ENCODE results near the gene OR4K5.

GRCh38 chr14:19902409-19902808 is 18.0 kb upstream of the OR4K5 start:
- TF ChIP-seq CTCF (IDR thresholded peaks at IDR 0.05 in 8 of 11, conservative IDR thresholded peaks at IDR 0.05 in 3 of 11) (no peak), POLR2AphosphoS5 (IDR thresholded peaks at IDR 0.05) (no peak)

Measured in spleen (tissue), 7 donors.